Endothelial cell (in vitro differentiated cells): ENCODE data around the gene TUBA4A. TPM values are rescaled to one million over a fixed set of nuclear protein-coding genes. Genes with fewer than 3 reads are reported as not detected.

Experiments
- DNase-seq: peaks from one replicate; pipeline ENCODE4 v3.0.0; 2021; ENCODE audit warnings: low spot score
- H3K27ac Mint-ChIP-seq: one replicate; pipeline ENCODE4 v1.8.0; 2021; ENCODE audit warnings: mixed read lengths, inconsistent platforms; ENCODE audit not compliant: unreplicated experiment
- H3K27me3 Mint-ChIP-seq: one replicate; pipeline ENCODE4 v1.8.0; 2021; ENCODE audit warnings: mild to moderate bottlenecking, moderate library complexity, mixed read lengths, inconsistent platforms; ENCODE audit not compliant: unreplicated experiment
- H3K36me3 Mint-ChIP-seq: one replicate; pipeline ENCODE4 v1.8.0; 2021; ENCODE audit warnings: mild to moderate bottlenecking, low read depth, mixed read lengths, inconsistent platforms; ENCODE audit not compliant: unreplicated experiment
- H3K4me1 Mint-ChIP-seq: one replicate; pipeline ENCODE4 v1.8.0; 2021; ENCODE audit warnings: mild to moderate bottlenecking, mixed read lengths, inconsistent platforms; ENCODE audit not compliant: unreplicated experiment
- H3K4me3 Mint-ChIP-seq: one replicate; pipeline ENCODE4 v1.8.0; 2021; ENCODE audit warnings: mild to moderate bottlenecking, mixed read lengths, inconsistent platforms; ENCODE audit not compliant: unreplicated experiment
- H3K9me3 Mint-ChIP-seq: one replicate; pipeline ENCODE4 v1.8.0; 2021; ENCODE audit warnings: mixed read lengths, inconsistent platforms; ENCODE audit not compliant: unreplicated experiment
- CTCF ChIP-seq: fragments of 200-600 bp; sonication (generic); IDR thresholded peaks from one replicate; pipeline ENCODE4 v1.5.0; 2021; ENCODE audit warnings: antibody characterized with exemption; ENCODE audit not compliant: unreplicated experiment
- long read RNA-seq: library from polyadenylated mRNA; unstranded; transcript quantifications from one replicate; pipeline ENCODE4 v2.0.0, GENCODE V29; 2020; ENCODE audit not compliant: unreplicated experiment
- total RNA-seq: library from RNA; stranded (reverse); fragmentation: NEBNext Ultra II Directional; extraction: Animal tissue kit (Norgen Biotek cat#: 25700); gene quantifications from one replicate; pipeline ENCODE4 v1.2.1, GENCODE V29; 2021; ENCODE audit not compliant: unreplicated experiment

Gene TUBA4A
- 18.7 TPM for total RNA-seq
- long read RNA-seq, transcript TUBA4A-201 (4 exons, 2,162 nt), result major isoform, 11 of 19 reads
- long read RNA-seq, partial matches to known transcripts, result 1 of 19 reads
- long read RNA-seq, other reads (novel, unspliced or antisense), result 6 of 19 reads

- Mint-ChIP-seq H3K27me3 (peaks cover 15% of the 10 kb centered on the region), H3K27ac (peak within 1 kb of the TSS; percentile 30), H3K36me3 (peaks cover 13% of the 10 kb centered on the region), H3K4me1 (peaks cover 13% of the 10 kb centered on the region), H3K9me3 (no peaks in the 10 kb centered on the region), H3K4me3 (peak within 1 kb of the TSS; percentile 76)
- peak; percentile 52 for DNase-seq
- TF ChIP-seq CTCF, result no peak
Observed at GRCh38 chr2:219253753-219254589, at the start of gene TUBA4A. Gene TUBA4A (minus strand): TSS chr2:219253918. CDS start chr2:219253858, 60 bp downstream.

- Mint-ChIP-seq H3K27me3 (peaks cover 8% of the 10 kb centered on the region), H3K9me3 (no peaks in the 10 kb centered on the region), H3K4me3 (no peak overlapping the region), H3K4me1 (peaks cover 5% of the 10 kb centered on the region), H3K27ac (no peak overlapping the region), H3K36me3 (no peaks in the 10 kb centered on the region)
- no peak for TF ChIP-seq CTCF
- DNase-seq, result no peak
Observed at GRCh38 chr2:219302412-219302968, 48.8 kb upstream of the TUBA4A start.

GRCh38 chr2:219300022-219300421 lies 46.3 kb upstream of the TUBA4A start:
- peaks cover 7% of the 10 kb centered on the region for H3K27me3 Mint-ChIP-seq
- peaks cover 5% of the 10 kb centered on the region for H3K4me1 Mint-ChIP-seq
- H3K4me3 Mint-ChIP-seq, result no peak overlapping the region
- peaks cover 4% of the 10 kb centered on the region for H3K36me3 Mint-ChIP-seq
- TF ChIP-seq CTCF, result no peak
- H3K27ac Mint-ChIP-seq, result no peak overlapping the region
- peaks cover 4% of the 10 kb centered on the region for H3K9me3 Mint-ChIP-seq
- no peak for DNase-seq

GRCh38 chr2:219299372-219299760 lies 45.6 kb upstream of the TUBA4A start:
- TF ChIP-seq CTCF, result no peak
- H3K9me3 Mint-ChIP-seq, result peaks cover 4% of the 10 kb centered on the region
- no peak overlapping the region for H3K4me3 Mint-ChIP-seq
- peaks cover 1% of the 10 kb centered on the region for H3K4me1 Mint-ChIP-seq
- H3K27ac Mint-ChIP-seq, result no peak overlapping the region
- H3K27me3 Mint-ChIP-seq, result peaks cover 7% of the 10 kb centered on the region
- no peak for DNase-seq
- peaks cover 4% of the 10 kb centered on the region for H3K36me3 Mint-ChIP-seq
